Transverse colon (tissue), 4 donors: ENCODE data around the gene JMJD1C.

Experiments used
- POLR2AphosphoS5 ChIP-seq, 3 donors: sonication (generic); formaldehyde crosslinking; IDR thresholded peaks; one replicate each; pipeline ENCODE4 v1.6.1; 2016; ENCODE audit warnings: antibody characterized with exemption in 3 of 3
- TF ChIP-seq, protein P1 (sequence below), 5 experiments: fragments of 200-600 bp in 3 of 5; fragments of 450-650 bp in 2 of 5; sonication (generic) in 3 of 5; IDR thresholded peaks; 1 replicate in 2 of 5; 2 replicates in 3 of 5; pipeline ENCODE4 v1.5.1; 2016 to 2017; ENCODE audit warnings: antibody characterized with exemption in 5 of 5, inconsistent platforms in 3 of 5, mild to moderate bottlenecking in 2 of 5, moderate library complexity in 1 of 5

DNA sequence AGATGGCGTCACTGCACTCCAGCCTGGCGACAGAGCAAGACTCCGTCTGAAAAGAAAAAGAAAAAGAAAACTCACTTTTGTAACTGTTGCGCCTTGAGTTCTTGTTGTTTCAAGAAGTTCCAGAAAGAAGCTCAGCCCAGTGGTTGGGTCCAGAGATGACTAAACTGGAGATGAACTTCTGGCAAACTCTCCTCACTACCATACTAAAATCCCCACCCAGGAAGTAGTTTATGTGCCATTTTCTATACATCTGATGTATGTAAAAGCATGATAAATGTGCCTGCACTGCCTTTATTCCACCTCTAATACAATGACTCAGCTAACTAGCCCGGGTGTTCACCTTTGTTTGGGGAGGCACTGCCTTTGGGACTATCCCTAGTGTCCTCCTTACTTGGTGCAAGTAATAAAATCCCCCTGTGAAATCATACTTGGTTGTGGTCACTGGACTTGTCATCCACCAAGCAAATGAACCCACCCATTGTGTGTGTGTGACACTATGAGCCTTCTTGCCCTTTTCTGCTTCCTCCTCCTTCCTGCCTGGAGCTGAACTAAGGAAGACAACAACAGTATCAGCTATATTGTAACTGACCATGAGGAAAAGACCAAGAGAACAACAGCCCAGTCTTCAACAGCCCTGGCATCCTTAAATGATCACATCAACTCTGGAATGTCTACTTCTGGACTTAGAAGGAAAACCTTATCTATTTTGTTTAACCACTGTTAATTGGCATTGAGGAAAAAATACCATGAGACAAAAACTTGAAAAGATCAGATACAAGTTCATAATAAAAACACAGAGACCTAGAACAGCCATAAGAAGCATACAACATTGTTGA, 33.6 kb downstream of the JMJD1C start:
- TF ChIP-seq, protein P1, sequence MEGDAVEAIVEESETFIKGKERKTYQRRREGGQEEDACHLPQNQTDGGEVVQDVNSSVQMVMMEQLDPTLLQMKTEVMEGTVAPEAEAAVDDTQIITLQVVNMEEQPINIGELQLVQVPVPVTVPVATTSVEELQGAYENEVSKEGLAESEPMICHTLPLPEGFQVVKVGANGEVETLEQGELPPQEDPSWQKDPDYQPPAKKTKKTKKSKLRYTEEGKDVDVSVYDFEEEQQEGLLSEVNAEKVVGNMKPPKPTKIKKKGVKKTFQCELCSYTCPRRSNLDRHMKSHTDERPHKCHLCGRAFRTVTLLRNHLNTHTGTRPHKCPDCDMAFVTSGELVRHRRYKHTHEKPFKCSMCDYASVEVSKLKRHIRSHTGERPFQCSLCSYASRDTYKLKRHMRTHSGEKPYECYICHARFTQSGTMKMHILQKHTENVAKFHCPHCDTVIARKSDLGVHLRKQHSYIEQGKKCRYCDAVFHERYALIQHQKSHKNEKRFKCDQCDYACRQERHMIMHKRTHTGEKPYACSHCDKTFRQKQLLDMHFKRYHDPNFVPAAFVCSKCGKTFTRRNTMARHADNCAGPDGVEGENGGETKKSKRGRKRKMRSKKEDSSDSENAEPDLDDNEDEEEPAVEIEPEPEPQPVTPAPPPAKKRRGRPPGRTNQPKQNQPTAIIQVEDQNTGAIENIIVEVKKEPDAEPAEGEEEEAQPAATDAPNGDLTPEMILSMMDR (IDR thresholded peaks at IDR 0.05), result no peak
- no peak for TF ChIP-seq POLR2AphosphoS5 (IDR thresholded peaks at IDR 0.05)
